ENCODE measurements around the gene PDE6H. TPM values are rescaled to one million over a fixed set of nuclear protein-coding genes. Genes with fewer than 3 reads are reported as not detected.

The PDE6H gene
- total and polyA plus RNA-seq, 10 of the 15 experiments (the other 5 are each of a cell fraction or from before 2014, with no cell fraction given), result 0.16 TPM; not detected in 9

GRCh38 chr12:14975457-14975856, 2.6 kb downstream of the PDE6H start:
- no peak for DNase-seq (ENCODE audit: low read depth, low spot score)
- WGBS (ENCODE audit: insufficient coverage, insufficient replicate concordance, low lambda C conversion rate, missing lambda C conversion rate), result 58% methylated on average over 3 of the region's 4 CpGs
- no peak overlapping the region for H3K27ac ChIP-seq (ENCODE audit: control insufficient read depth, insufficient read depth)
- ChIA-PET POLR2A (interaction anchor here (0.6 kb wide), 1 partner anchor 518 kb away, joined by 4 read pairs; no protein-coding TSS in a partner anchor), SMC1A (ENCODE audit: uncharacterized antibody, unreplicated experiment) (interaction anchor here (0.8 kb wide), 1 partner anchor 20 kb away, joined by 4 read pairs; no protein-coding TSS in a partner anchor), CTCF (interaction anchor here (0.7 kb wide), 1 partner anchor 562 kb away, joined by 3 read pairs; no protein-coding TSS in a partner anchor), RAD21 (ENCODE audit: unreplicated experiment) (no interaction called here)
- intact Hi-C loops (cut with micrococcal nuclease; ENCODE audit: unreplicated experiment) (no loop called here), in situ Hi-C loops (cut with MboI) (no loop called here)
- H3K4me1 ChIP-seq (ENCODE audit: control insufficient read depth, insufficient read depth, low read length), result no peaks in the 10 kb centered on the region
- no peak overlapping the region for H3K4me2 ChIP-seq (ENCODE audit: control insufficient read depth, insufficient read depth)
- H3K36me3 ChIP-seq (ENCODE audit: control insufficient read depth in 2 of 2, insufficient read depth in 2 of 2, low read length in 1 of 2), result no peaks in the 10 kb centered on the region
- no peaks in the 10 kb centered on the region for H3K79me2 ChIP-seq (ENCODE audit: control insufficient read depth, insufficient read depth, low read length)
- H3K9me3 ChIP-seq (replicated peaks; ENCODE audit: control insufficient read depth, insufficient read depth, low read length), result no peaks in the 10 kb centered on the region; the same call in 2 of the 3 replicates
- no peak overlapping the region for H3K9ac ChIP-seq (ENCODE audit: control insufficient read depth, insufficient read depth, low read length)
- ATAC-seq, result no peak
- TF ChIP-seq PAX5 (IDR thresholded peaks at IDR 0.05; ENCODE audit: borderline replicate concordance, low read depth, low read length) (no peak), SKIL (IDR thresholded peaks at IDR 0.05; ENCODE audit: low read depth, poor library complexity, severe bottlenecking) (no peak), WRNIP1 (IDR thresholded peaks at IDR 0.05; ENCODE audit: borderline replicate concordance, low read depth, low read length) (no peak), SMAD5 (IDR thresholded peaks at IDR 0.05; ENCODE audit: low read depth) (no peak)
- H3K27me3 ChIP-seq (replicated peaks in 1 of 2; ENCODE audit: control insufficient read depth in 2 of 2, insufficient read depth in 2 of 2, low read length in 1 of 2), result no peaks in the 10 kb centered on the region
- no peak for FAIRE-seq
- no peak overlapping the region for H3K4me3 ChIP-seq
- no peak overlapping the region for H2AFZ ChIP-seq (ENCODE audit: control insufficient read depth, low read depth, low read length)
- no peaks in the 10 kb centered on the region for H4K20me1 ChIP-seq (ENCODE audit: control insufficient read depth, insufficient read depth)
- no TSS peak for BruUV-seq (replicated peaks)

GRCh38 chr12:14976658-14977057, 3.8 kb downstream of the PDE6H start:
- Histone ChIP-seq H3K27me3 (replicated peaks in 1 of 2; ENCODE audit: control insufficient read depth in 2 of 2, insufficient read depth in 2 of 2, low read length in 1 of 2) (no peaks in the 10 kb centered on the region), H3K36me3 (ENCODE audit: control insufficient read depth in 2 of 2, insufficient read depth in 2 of 2, low read length in 1 of 2) (no peaks in the 10 kb centered on the region), H3K79me2 (ENCODE audit: control insufficient read depth, insufficient read depth, low read length) (no peaks in the 10 kb centered on the region), H3K4me1 (ENCODE audit: control insufficient read depth, insufficient read depth, low read length) (peaks cover 5% of the 10 kb centered on the region; the same call in 1 of the 2 replicates), H3K4me2 (ENCODE audit: control insufficient read depth, insufficient read depth) (no peak overlapping the region), H3K27ac (ENCODE audit: control insufficient read depth, insufficient read depth) (no peak overlapping the region), H3K4me3 (no peak overlapping the region), H2AFZ (ENCODE audit: control insufficient read depth, low read depth, low read length) (no peak overlapping the region), H3K9ac (ENCODE audit: control insufficient read depth, insufficient read depth, low read length) (no peak overlapping the region), H3K9me3 (replicated peaks; ENCODE audit: control insufficient read depth, insufficient read depth, low read length) (no peaks in the 10 kb centered on the region; the same call in 2 of the 3 replicates), H4K20me1 (ENCODE audit: control insufficient read depth, insufficient read depth) (no peaks in the 10 kb centered on the region)
- ChIA-PET CTCF (interaction anchor here (0.9 kb wide), 1 partner anchor 10 kb away, joined by 3 read pairs; no protein-coding TSS in a partner anchor), SMC1A (ENCODE audit: uncharacterized antibody, unreplicated experiment) (interaction anchor here (1.2 kb wide), 1 partner anchor 40 kb away, joined by 3 read pairs; no protein-coding TSS in a partner anchor), POLR2A (no interaction called here), RAD21 (ENCODE audit: unreplicated experiment) (interaction anchor here (1.0 kb wide), 1 partner anchor 39 kb away, joined by 3 read pairs; no protein-coding TSS in a partner anchor)
- in situ Hi-C loops (cut with MboI), result no loop called here
- DNase-seq (ENCODE audit: low read depth, low spot score) (no peak), FAIRE-seq (no peak), ATAC-seq (no peak)
- intact Hi-C loops (cut with micrococcal nuclease; ENCODE audit: unreplicated experiment), result no loop called here
- WGBS (ENCODE audit: insufficient coverage, insufficient replicate concordance, low lambda C conversion rate, missing lambda C conversion rate), result 91% methylated on average over 3 of the region's 3 CpGs
- BruUV-seq (replicated peaks), result no TSS peak
- no peak for TF ChIP-seq PML (IDR thresholded peaks at IDR 0.05; ENCODE audit: low read length)
- no peak for TF ChIP-seq POLR2A (IDR thresholded peaks at IDR 0.05; ENCODE audit: low read depth, low read length)
- no peak for TF ChIP-seq ZNF384 (IDR thresholded peaks at IDR 0.05; ENCODE audit: borderline replicate concordance, low read depth, low read length)
- TF ChIP-seq IRF4 (IDR thresholded peaks at IDR 0.05; ENCODE audit: low read depth, low read length), result no peak
- no peak for TF ChIP-seq POU2F2 (IDR thresholded peaks at IDR 0.05; ENCODE audit: borderline replicate concordance, low read depth, low read length)
- no peak for TF ChIP-seq CBFB (IDR thresholded peaks at IDR 0.05; ENCODE audit: low read depth)
- TF ChIP-seq ZZZ3 (IDR thresholded peaks at IDR 0.05; ENCODE audit: control insufficient read depth, insufficient read length, low read depth), result no peak
- no peak for TF ChIP-seq HSF1 (IDR thresholded peaks at IDR 0.05; ENCODE audit: low read depth, low read length)
- no peak for TF ChIP-seq RUNX3 (IDR thresholded peaks at IDR 0.05; ENCODE audit: low read length)
- TF ChIP-seq NFYB (IDR thresholded peaks at IDR 0.05; ENCODE audit: insufficient read depth, low read depth, low read length), result no peak
- TF ChIP-seq BRCA1 (IDR thresholded peaks at IDR 0.05; ENCODE audit: low read depth, low read length), result no peak
